Neural progenitor cell (in vitro differentiated cells): ENCODE results near the gene VPS33B. TPM values are rescaled to one million over a fixed set of nuclear protein-coding genes. Genes with fewer than 3 reads are reported as not detected.
A peak's percentile ranks its signal among the peaks of the same experiment; 100 is the strongest.

ENCODE experiments used
- DNase-seq: peaks from one replicate; pipeline ENCODE4 v3.0.0-alpha.2; 2016; ENCODE audit warnings: low spot score
- H2AFZ ChIP-seq: fragments of 200-600 bp; sonication (generic); replicated peaks from 2 replicates; pipeline ENCODE4 v1.6.1; 2016; ENCODE audit warnings: antibody characterized with exemption
- H3F3A ChIP-seq: fragments of 200-600 bp; sonication (generic); 2 replicates; pipeline ENCODE4 v1.6.1; 2016; ENCODE audit warnings: antibody characterized with exemption, low read depth
- H3K27ac ChIP-seq: fragments of 200-600 bp; sonication (generic); 2 replicates; pipeline ENCODE4 v1.5.1; 2016; ENCODE audit warnings: mild to moderate bottlenecking
- H3K27me3 ChIP-seq: fragments of 200-600 bp; sonication (generic); 2 replicates; pipeline ENCODE4 v1.6.1; 2016; ENCODE audit warnings: mild to moderate bottlenecking, moderate library complexity
- H3K36me3 ChIP-seq: fragments of 200-600 bp; sonication (generic); 2 replicates; pipeline ENCODE4 v1.5.1; 2016
- H3K4me1 ChIP-seq: fragments of 200-600 bp; sonication (generic); 2 replicates; pipeline ENCODE4 v1.6.1; 2016; ENCODE audit warnings: mixed run types
- H3K4me2 ChIP-seq: fragments of 200-600 bp; sonication (generic); 2 replicates; pipeline ENCODE4 v1.6.1; 2016
- H3K4me3 ChIP-seq: fragments of 200-600 bp; sonication (generic); 2 replicates; pipeline ENCODE4 v1.5.1; 2016
- H3K79me2 ChIP-seq: fragments of 200-600 bp; sonication (generic); 2 replicates; pipeline ENCODE4 v1.6.1; 2016; ENCODE audit warnings: low read depth
- H3K9ac ChIP-seq: fragments of 200-600 bp; sonication (generic); 2 replicates; pipeline ENCODE4 v1.6.1; 2016
- H3K9me3 ChIP-seq: fragments of 200-600 bp; sonication (generic); 2 replicates; pipeline ENCODE4 v1.5.1; 2016; ENCODE audit warnings: low read depth
- H4K20me1 ChIP-seq: fragments of 200-600 bp; sonication (generic); 2 replicates; pipeline ENCODE4 v1.6.1; 2016; ENCODE audit warnings: low read depth
- H3K27ac Mint-ChIP-seq: 3 replicates; pipeline ENCODE4 v1.8.0; 2021; ENCODE audit warnings: mixed read lengths
- H3K27me3 Mint-ChIP-seq: 2 replicates; pipeline ENCODE4 v1.8.0; 2022; ENCODE audit warnings: low read depth, mild to moderate bottlenecking, inconsistent platforms, moderate library complexity, mixed read lengths; ENCODE audit not compliant: insufficient read depth
- H3K36me3 Mint-ChIP-seq: 3 replicates; pipeline ENCODE4 v1.8.0; 2021; ENCODE audit warnings: mixed read lengths
- H3K4me1 Mint-ChIP-seq: 3 replicates; pipeline ENCODE4 v1.8.0; 2021; ENCODE audit warnings: mixed read lengths
- H3K4me3 Mint-ChIP-seq: 3 replicates; pipeline ENCODE4 v1.8.0; 2021; ENCODE audit warnings: mild to moderate bottlenecking, moderate library complexity, mixed read lengths
- H3K9me3 Mint-ChIP-seq: 3 replicates; pipeline ENCODE4 v1.8.0; 2020; ENCODE audit warnings: mixed read lengths
- CTCF ChIP-seq: fragments of 200-600 bp; sonication (generic); IDR thresholded peaks from 2 replicates; pipeline ENCODE4 v1.5.1; 2017; ENCODE audit warnings: antibody characterized with exemption, mild to moderate bottlenecking
- EZH2 ChIP-seq: fragments of 200-600 bp; sonication (generic); IDR thresholded peaks from 2 replicates; pipeline ENCODE4 v1.6.1; 2017; ENCODE audit warnings: antibody characterized with exemption, mild to moderate bottlenecking, moderate library complexity
- EZH2phosphoT487 ChIP-seq: fragments of 200-600 bp; sonication (generic); IDR thresholded peaks from 2 replicates; pipeline ENCODE4 v1.6.1; 2017; ENCODE audit warnings: antibody characterized with exemption
- total RNA-seq: library from RNA; depleted of rRNA; stranded (reverse); fragments of >200 nt; gene quantifications from 2 replicates; pipeline ENCODE4 v1.2.3, GENCODE V29; 2015; ENCODE audit warnings: low replicate concordance

Gene VPS33B
- total RNA-seq, 1 donor from 2014 or later, result 13.9 TPM

GRCh38 chr15:90960298-90961091 is 61.9 kb downstream of the VPS33B start:
- Mint-ChIP-seq H3K4me1 (peaks cover 13% of the 10 kb centered on the region), H3K27me3 (peaks cover 8% of the 10 kb centered on the region), H3K9me3 (no peaks in the 10 kb centered on the region), H3K4me3 (no peak overlapping the region), H3K27ac (no peak overlapping the region), H3K36me3 (peaks cover 11% of the 10 kb centered on the region)
- Histone ChIP-seq H3K79me2 (no peaks in the 10 kb centered on the region), H3K4me1 (peaks cover 12% of the 10 kb centered on the region), H3K27ac (no peak overlapping the region), H3K36me3 (peaks cover 4% of the 10 kb centered on the region), H3K9me3 (no peaks in the 10 kb centered on the region), H3K27me3 (peaks cover 14% of the 10 kb centered on the region), H3F3A (peaks cover 8% of the 10 kb centered on the region), H3K9ac (no peak overlapping the region), H4K20me1 (peaks cover 10% of the 10 kb centered on the region), H3K4me3 (no peak overlapping the region), H2AFZ (no peak overlapping the region), H3K4me2 (no peak overlapping the region)
- TF ChIP-seq CTCF, result no peak
- no peak for TF ChIP-seq EZH2phosphoT487
- TF ChIP-seq EZH2, result no peak
- no peak for DNase-seq

GRCh38 chr15:90959894-90960293 is 62.5 kb downstream of the VPS33B start:
- peaks cover 14% of the 10 kb centered on the region for H3K27me3 ChIP-seq
- H3K36me3 ChIP-seq, result peaks cover 4% of the 10 kb centered on the region
- Mint-ChIP-seq H3K27me3 (peaks cover 8% of the 10 kb centered on the region), H3K36me3 (peaks cover 9% of the 10 kb centered on the region), H3K9me3 (no peaks in the 10 kb centered on the region), H3K27ac (no peak overlapping the region), H3K4me3 (no peak overlapping the region), H3K4me1 (peaks cover 13% of the 10 kb centered on the region)
- H3K27ac ChIP-seq, result no peak overlapping the region
- peaks cover 8% of the 10 kb centered on the region for H4K20me1 ChIP-seq
- no peak for DNase-seq
- peaks cover 13% of the 10 kb centered on the region for H3F3A ChIP-seq
- no peak overlapping the region for H3K4me3 ChIP-seq
- H3K79me2 ChIP-seq, result no peaks in the 10 kb centered on the region
- H3K4me2 ChIP-seq, result no peak overlapping the region
- no peak overlapping the region for H3K9ac ChIP-seq
- no peaks in the 10 kb centered on the region for H3K9me3 ChIP-seq
- peaks cover 12% of the 10 kb centered on the region for H3K4me1 ChIP-seq
- TF ChIP-seq EZH2 (no peak), CTCF (no peak), EZH2phosphoT487 (no peak)
- no peak overlapping the region for H2AFZ ChIP-seq

- H4K20me1 ChIP-seq, result peaks cover 8% of the 10 kb centered on the region
- H3K36me3 Mint-ChIP-seq, result peaks cover 9% of the 10 kb centered on the region
- peaks cover 13% of the 10 kb centered on the region for H3K4me1 Mint-ChIP-seq
- H3K4me3 Mint-ChIP-seq, result peak overlapping the region; percentile 41
- TF ChIP-seq EZH2phosphoT487, result no peak
- no peak for TF ChIP-seq EZH2
- TF ChIP-seq CTCF, result no peak
- H3K4me2 ChIP-seq, result no peak overlapping the region
- H3K79me2 ChIP-seq, result no peaks in the 10 kb centered on the region
- H2AFZ ChIP-seq, result no peak overlapping the region
- H3K4me1 ChIP-seq, result peaks cover 12% of the 10 kb centered on the region
- no peaks in the 10 kb centered on the region for H3K9me3 Mint-ChIP-seq
- H3K27ac Mint-ChIP-seq, result no peak overlapping the region
- no peak overlapping the region for H3K4me3 ChIP-seq
- peaks cover 14% of the 10 kb centered on the region for H3K27me3 ChIP-seq
- no peaks in the 10 kb centered on the region for H3K9me3 ChIP-seq
- DNase-seq, result no peak
- peaks cover 21% of the 10 kb centered on the region for H3F3A ChIP-seq
- H3K36me3 ChIP-seq, result peaks cover 3% of the 10 kb centered on the region
- H3K9ac ChIP-seq, result no peak overlapping the region
- no peak overlapping the region for H3K27ac ChIP-seq
- H3K27me3 Mint-ChIP-seq, result peaks cover 8% of the 10 kb centered on the region
Measured at GRCh38 chr15:90959028-90959595, 63.3 kb downstream of the VPS33B start.
